ENCODE measurements around the gene A1CF. TPM values are rescaled to one million over a fixed set of nuclear protein-coding genes. Genes with fewer than 3 reads are reported as not detected.

A1CF gene
- total RNA-seq (under 1 TPM in 2 of 9 donors, not detected in 7; 0.04 to 0.07 TPM), polyA plus RNA-seq (under 1 TPM in 1 of 3 donors, not detected in 2; 0.04 TPM)
- long read RNA-seq, donor 1 = 0 reads
- long read RNA-seq, donor 2 = 0 reads
- long read RNA-seq, donor 3 = 0 reads
- long read RNA-seq, donor 4 = 0 reads
- long read RNA-seq, donor 5 = 0 reads
- long read RNA-seq, donor 6 = 0 reads
- long read RNA-seq, donor 7 = 0 reads
- long read RNA-seq, donor 8 = 0 reads
- long read RNA-seq, donor 9 = 0 reads
- long read RNA-seq, donor 10 = 0 reads

- no peaks in the 10 kb centered on the region for H3K36me3 ChIP-seq (replicated peaks in 1 of 2)
- intact Hi-C loops (cut with DNase I) = no loop called here
- H3K4me3 ChIP-seq = no peak within 1 kb of the TSS
- no peaks in the 10 kb centered on the region for H3K27me3 ChIP-seq
- no peak for TF ChIP-seq POLR2A (IDR thresholded peaks at IDR 0.05)
- TF ChIP-seq CTCF (IDR thresholded peaks at IDR 0.05) = no peak
- H3K27ac ChIP-seq = no peak within 1 kb of the TSS
- no peak for DNase-seq
- WGBS, 4 donors = 71 to 75% (median 74%) methylated on average over 7 of the region's 7 CpGs
- H3K4me1 ChIP-seq (replicated peaks in 1 of 2) = no peaks in the 10 kb centered on the region
- H3K9me3 ChIP-seq (replicated peaks in 1 of 3) = no peaks in the 10 kb centered on the region
Measured at GRCh38 chr10:50885097-50885859, at the start of gene A1CF. TSS of gene A1CF (minus strand) at chr10:50885627. CDS start at chr10:50859940, 25,687 bp downstream.

GRCh38 chr10:50931948-50932431 is 46.6 kb upstream of the A1CF start:
- no peaks in the 10 kb centered on the region for H3K4me1 ChIP-seq (replicated peaks in 1 of 2)
- no peak overlapping the region for H3K27ac ChIP-seq
- TF ChIP-seq CTCF (IDR thresholded peaks at IDR 0.05) (no peak), POLR2A (IDR thresholded peaks at IDR 0.05) (no peak)
- H3K9me3 ChIP-seq (replicated peaks in 1 of 3) = no peaks in the 10 kb centered on the region
- H3K36me3 ChIP-seq (replicated peaks in 1 of 2) = no peaks in the 10 kb centered on the region
- WGBS, 4 donors = 62 to 78% (median 66%) methylated on average over 2 to 3 of the region's 3 CpGs
- intact Hi-C loops (cut with DNase I) = no loop called here
- no peak overlapping the region for H3K4me3 ChIP-seq
- no peak for DNase-seq
- no peaks in the 10 kb centered on the region for H3K27me3 ChIP-seq

GRCh38 chr10:50929670-50930069 is 44.2 kb upstream of the A1CF start:
- TF ChIP-seq POLR2A (IDR thresholded peaks at IDR 0.05) (no peak), CTCF (IDR thresholded peaks at IDR 0.05) (no peak)
- Histone ChIP-seq H3K36me3 (replicated peaks in 1 of 2) (no peaks in the 10 kb centered on the region), H3K4me3 (no peak overlapping the region), H3K4me1 (replicated peaks in 1 of 2) (no peaks in the 10 kb centered on the region), H3K27me3 (no peaks in the 10 kb centered on the region), H3K9me3 (replicated peaks in 1 of 3) (no peaks in the 10 kb centered on the region), H3K27ac (no peak overlapping the region)
- intact Hi-C loops (cut with DNase I) = no loop called here
- 65 to 85% (median 70%) methylated on average over 1 of the region's 1 CpG for WGBS, 4 donors
- DNase-seq = no peak

- no peaks in the 10 kb centered on the region for H3K27me3 ChIP-seq
- no peak overlapping the region for H3K27ac ChIP-seq
- intact Hi-C loops (cut with DNase I) = no loop called here
- DNase-seq = no peak
- no peaks in the 10 kb centered on the region for H3K4me1 ChIP-seq (replicated peaks in 1 of 2)
- no peaks in the 10 kb centered on the region for H3K36me3 ChIP-seq (replicated peaks in 1 of 2)
- H3K9me3 ChIP-seq (replicated peaks in 1 of 3) = peaks cover 0 to 3% (median 0%) of the 10 kb centered on the region in 3 donors
- WGBS, 4 donors = 40 to 86% (median 46%) methylated on average over 1 to 2 of the region's 2 CpGs
- no peak overlapping the region for H3K4me3 ChIP-seq
- TF ChIP-seq POLR2A (IDR thresholded peaks at IDR 0.05) (no peak), CTCF (IDR thresholded peaks at IDR 0.05) (no peak)
Measured at GRCh38 chr10:50928190-50928552, 42.7 kb upstream of the A1CF start.
